GM19240 (cell line): ENCODE measurements around the gene USP47.

Source experiments
- DNase-seq: peaks from one replicate; pipeline ENCODE4 v3.0.0; 2011; ENCODE audit warnings: low spot score; ENCODE audit not compliant: insufficient read length

USP47 gene

DNA sequence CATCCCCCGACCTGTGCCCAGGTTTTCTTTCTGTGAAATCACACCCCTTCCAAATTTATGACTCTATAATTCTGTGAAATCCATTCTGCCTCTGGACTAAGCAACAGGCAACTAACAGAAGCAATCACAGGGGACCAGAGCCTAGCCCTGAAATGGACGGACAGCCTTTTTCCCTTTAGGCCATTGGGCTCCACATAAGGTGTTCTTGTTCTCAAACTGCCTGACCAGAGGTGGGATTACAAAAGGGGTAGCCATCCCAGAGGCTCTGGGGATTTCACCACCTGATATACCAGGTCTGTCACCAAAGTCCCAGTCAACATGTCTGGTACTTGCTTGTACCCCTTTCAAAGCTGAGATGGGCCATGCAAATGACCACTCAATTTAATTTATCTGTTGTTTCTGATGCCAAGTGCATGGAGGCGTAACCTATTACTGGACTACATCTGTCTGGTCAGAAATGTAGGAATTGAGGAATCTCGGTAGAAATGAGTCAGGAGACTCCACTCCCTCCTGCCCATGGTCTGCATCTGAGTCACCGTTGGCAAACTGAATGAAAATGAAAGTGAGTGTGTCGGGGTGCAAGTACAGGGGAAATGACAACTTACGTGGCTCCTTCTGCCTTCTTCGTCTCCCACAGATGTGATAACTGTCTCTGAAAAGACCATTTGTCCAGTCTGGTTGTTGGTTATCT lies 156.5 kb downstream of the USP47 start:
- no peak for DNase-seq

DNA sequence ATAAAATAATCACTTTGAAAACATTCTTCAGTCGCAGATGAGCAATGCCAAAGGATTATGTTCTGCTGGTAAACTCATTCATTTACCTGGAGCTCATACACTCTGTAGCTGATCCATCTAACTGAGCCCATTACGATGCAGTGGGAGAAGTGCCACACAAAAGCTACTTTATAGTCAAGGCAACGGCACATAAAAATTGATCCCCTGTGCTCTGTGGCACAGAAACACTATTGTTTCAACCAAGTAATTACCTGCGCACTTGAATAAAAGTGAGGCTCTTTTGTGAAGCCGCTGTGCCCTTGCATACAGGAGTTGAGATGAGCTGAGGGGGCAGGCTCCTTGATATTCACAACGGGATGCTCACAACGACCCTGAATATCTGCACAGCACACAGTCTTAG lies 159.4 kb downstream of the USP47 start:
- DNase-seq = no peak

DNA sequence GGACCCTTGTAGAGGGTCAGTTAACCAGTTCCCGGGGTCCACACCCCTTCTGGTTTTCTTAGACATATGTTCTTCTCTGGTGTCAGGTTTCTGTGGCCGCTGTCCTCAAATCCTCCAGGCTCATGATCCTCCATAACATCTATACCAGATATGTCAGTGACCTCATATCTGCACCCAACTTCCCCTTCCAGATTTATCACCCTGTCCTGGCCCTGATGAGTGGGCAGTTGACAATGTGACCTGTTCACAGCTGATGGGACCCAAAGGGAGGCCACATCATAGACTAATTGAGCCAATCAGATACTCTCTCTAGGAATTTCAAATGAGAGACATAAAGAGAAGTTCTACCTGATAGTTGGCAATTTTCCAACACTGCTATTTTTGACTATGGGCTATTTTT lies 161.6 kb downstream of the USP47 start:
- DNase-seq = no peak

DNA sequence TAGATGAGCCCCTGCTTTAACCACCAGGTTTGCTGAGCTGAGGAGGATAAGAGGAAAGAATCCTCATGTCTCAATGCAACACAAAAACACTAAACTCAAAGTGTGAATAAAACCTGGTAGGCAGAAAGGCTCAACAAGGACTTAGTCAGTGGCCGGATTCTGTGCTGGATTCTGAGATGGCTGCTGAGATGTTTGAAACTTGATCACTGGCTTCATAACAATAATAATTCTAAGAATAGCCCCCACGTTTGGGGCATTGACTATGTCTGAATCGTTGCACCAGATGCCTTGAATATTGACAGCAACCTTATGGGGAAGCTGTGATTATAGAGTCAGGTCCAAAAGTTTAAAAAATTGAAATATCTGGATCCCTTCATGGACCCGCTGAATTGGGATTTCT lies 162.0 kb downstream of the USP47 start:
- no peak for DNase-seq

DNA sequence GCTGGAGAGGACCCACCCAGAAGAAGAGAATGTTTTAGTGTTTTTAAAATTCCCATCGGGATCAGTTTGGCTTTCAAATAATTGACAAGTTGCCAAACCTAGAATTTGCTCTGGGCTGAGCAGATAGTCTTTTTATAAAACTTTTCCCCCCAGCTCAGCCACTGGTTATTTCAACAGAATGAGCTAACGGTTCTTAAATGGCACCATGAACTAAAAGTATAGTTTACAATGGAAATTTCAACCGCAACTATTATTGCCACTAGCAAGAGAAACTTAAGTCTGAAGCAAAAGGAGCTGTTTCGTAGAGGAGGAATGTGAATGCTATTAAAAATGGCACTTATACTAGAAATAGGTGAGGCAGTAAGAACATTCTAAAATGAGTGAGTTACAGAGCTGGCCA lies 163.3 kb downstream of the USP47 start:
- no peak for DNase-seq

DNA sequence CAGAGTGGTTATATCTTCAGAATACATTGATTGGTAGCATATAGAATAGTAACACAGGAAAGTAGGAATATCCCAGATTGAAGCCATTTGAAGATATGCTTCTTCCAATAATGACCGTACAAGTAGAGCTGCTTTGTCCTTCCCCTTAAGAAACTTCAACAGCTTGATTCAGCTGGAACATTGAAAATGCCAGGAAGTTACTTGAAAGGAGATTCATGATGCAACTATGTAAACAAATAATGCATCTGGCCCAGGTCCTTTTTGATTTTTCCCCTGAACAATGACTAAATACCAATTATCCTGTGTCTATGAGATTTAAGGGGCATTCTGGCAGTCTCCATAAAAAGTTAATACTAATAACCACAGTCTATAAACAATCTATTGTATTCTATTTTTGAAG lies 163.7 kb downstream of the USP47 start:
- no peak for DNase-seq

DNA sequence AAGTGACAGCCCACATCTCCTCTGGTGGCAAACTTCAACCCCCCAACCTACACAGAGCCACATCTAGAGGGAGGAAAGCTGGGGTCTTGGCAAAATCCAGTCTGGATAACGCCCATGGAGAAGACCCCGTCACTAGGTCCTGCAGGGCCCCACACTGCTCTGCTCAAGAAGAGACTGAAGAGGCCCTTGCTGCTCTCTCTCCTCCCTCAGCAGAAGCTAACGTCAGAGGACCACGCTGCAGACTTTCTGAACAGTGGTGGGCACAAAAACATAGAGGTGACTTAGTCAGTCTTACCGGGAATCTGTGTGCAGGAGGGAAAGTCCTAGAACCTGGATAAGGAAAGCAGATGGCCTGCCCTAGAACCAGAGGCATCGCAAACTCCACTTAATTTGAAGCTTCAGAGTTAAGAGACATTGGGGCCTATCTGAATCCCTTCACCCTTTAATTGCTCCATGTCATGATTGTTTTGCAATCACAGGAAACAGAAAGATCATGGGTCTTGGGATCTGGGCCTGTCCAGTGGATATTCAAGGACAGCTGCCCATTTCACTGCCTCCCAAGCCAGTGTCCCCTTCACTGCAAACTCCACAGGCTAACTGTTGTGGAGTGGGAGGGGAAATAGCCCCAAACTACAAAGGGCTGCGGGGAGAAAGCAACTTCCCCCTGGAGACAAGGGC lies 164.9 kb downstream of the USP47 start:
- no peak for DNase-seq

DNA sequence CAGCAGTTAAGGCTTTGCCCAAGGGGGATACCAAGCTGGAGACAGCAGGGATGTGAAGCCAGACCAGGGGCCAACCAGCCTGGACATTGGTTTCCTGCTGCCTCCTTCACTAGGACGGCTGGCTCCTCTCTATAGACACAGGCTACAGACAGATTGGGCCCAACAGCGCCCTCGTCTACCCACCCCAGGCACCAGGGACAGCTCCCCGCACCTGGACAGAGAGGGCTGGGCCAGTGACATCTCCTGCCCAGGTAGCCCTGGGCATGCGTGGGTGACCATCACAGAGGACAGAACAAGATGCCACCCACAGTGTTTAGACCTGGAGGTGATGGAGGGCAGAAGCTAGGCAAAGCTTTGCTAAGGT lies 165.4 kb downstream of the USP47 start:
- DNase-seq = no peak

DNA sequence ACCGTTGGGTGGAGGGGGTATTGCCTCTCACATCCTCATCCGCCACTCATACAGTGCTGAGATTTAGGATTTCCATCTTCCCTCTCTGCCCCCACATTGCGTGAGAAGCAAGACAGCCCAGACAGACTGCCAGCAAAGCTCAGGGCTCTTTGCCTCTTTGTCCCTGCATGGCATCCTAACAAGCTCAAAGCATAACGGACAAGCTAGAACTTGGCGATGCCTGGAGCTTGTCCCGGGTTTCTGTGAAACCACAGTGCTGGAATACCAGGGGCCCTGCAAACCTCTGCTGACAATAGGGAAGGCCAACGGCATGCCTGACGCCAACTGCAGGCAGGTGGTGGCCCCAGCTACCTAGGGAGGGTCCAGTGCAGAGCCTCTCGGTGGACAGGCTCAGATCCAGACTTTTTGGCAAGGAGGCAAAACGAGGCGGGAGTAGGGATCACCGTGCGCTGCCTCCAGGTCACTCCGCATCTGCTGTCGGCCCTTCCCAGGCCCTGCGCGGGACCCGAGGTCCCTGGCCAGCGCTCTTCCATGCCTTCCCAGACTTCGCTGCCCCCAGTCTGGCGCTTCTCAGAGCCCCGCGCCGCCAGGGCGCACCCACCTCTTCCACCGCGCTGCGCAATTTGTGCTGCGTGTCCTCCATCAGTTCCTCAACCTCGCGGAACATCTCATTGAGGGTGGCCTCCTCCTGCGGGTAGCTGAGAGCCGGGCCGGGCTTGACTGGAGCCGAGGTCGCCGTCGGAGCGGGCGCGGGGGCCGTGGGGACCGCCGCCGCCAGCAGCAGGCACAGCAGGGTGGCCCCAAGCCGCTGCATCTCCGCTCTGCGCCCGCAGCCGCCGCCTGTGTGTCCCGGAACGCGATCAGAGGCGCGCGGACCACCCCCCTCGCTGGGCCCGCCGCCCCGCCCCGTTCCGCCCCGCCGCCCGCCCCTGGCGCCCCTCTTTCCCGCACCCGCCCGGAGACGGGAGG lies 166.3 kb downstream of the USP47 start, which contains the start of gene DKK3:
DKK3 (minus strand) TSS at position 858 of the 969 bp plus-strand sequence; CDS start at position 814, 44 bp downstream.
- DNase-seq = no peak
